H1 (cell line): Measurements from ENCODE around the gene SSPN. TPM values are rescaled to one million over a fixed set of nuclear protein-coding genes. Genes with fewer than 3 reads are reported as not detected.

Experiments
- CTCF ChIA-PET: fragments of 300-600 bp; sonication (Branson Sonifier 250); formaldehyde crosslinking; loops from one replicate; lab custom pipeline; 2021; ENCODE audit not compliant: partially characterized antibody; lab: Charles Lee
- POLR2A ChIA-PET: fragments of 300-600 bp; sonication (Branson Sonifier 250); formaldehyde crosslinking; loops from one replicate; lab custom pipeline; 2021; ENCODE audit warnings: inconsistent platforms; ENCODE audit not compliant: partially characterized antibody; lab: Charles Lee
- DNase-seq, 2 experiments: peaks; one replicate each; pipeline versions ENCODE4 v3.0.0 to v3.0.0-alpha.2; 2010 to 2022; ENCODE audit warnings: low spot score in 2 of 2, low read depth in 1 of 2, mixed read lengths in 1 of 2
- FAIRE-seq: peaks from 2 replicates; lab custom pipeline; 2011; peaks lifted over from hg19 to GRCh38; lab: Jason Lieb, UNC
- H2AFZ ChIP-seq: 2 replicates; pipeline ENCODE4 v1.8.1; 2012; ENCODE audit warnings: low read length, inconsistent platforms
- H2AK5ac ChIP-seq: 2 replicates; pipeline ENCODE4 v1.6.1; 2013; ENCODE audit warnings: low read depth, low read length
- H2BK120ac ChIP-seq: replicated peaks from 2 replicates; pipeline ENCODE3; 2013; ENCODE audit warnings: low read depth, low read length, inconsistent platforms
- H2BK12ac ChIP-seq: 2 replicates; pipeline ENCODE4 v1.6.1; 2013; ENCODE audit warnings: low read depth, low read length
- H2BK15ac ChIP-seq: 2 replicates; pipeline ENCODE4 v1.6.1; 2013; ENCODE audit warnings: low read length
- H2BK20ac ChIP-seq: 2 replicates; pipeline ENCODE4 v1.6.1; 2013; ENCODE audit warnings: low read length
- H2BK5ac ChIP-seq: 2 replicates; pipeline ENCODE4 v1.6.1; 2013; ENCODE audit warnings: low read depth, low read length
- H3K14ac ChIP-seq: 2 replicates; pipeline ENCODE4 v1.6.1; 2013; ENCODE audit warnings: inconsistent platforms; ENCODE audit not compliant: insufficient read length
- H3K18ac ChIP-seq: 2 replicates; pipeline ENCODE4 v1.6.1; 2013; ENCODE audit warnings: low read length; ENCODE audit errors: extremely low read depth
- H3K23ac ChIP-seq: 2 replicates; pipeline ENCODE4 v1.6.1; 2013; ENCODE audit warnings: inconsistent platforms; ENCODE audit not compliant: insufficient read length
- H3K23me2 ChIP-seq: 2 replicates; pipeline ENCODE4 v1.6.1; 2013; ENCODE audit warnings: low read depth, low read length
- H3K27ac ChIP-seq: 2 replicates; pipeline ENCODE4 v1.6.1; 2011; ENCODE audit warnings: low read depth, low read length, inconsistent platforms
- H3K27me3 ChIP-seq, 4 experiments: replicated peaks in 1 of 4; 1 replicate in 1 of 4; 2 replicates in 3 of 4; pipeline versions ENCODE4 v1.6.1 to v1.8.1; 2011 to 2013; ENCODE audit warnings: low read length in 3 of 4, mild to moderate bottlenecking in 3 of 4, inconsistent platforms in 2 of 4, mixed read lengths in 2 of 4, moderate library complexity in 1 of 4; ENCODE audit not compliant: control insufficient read depth in 3 of 4, insufficient read depth in 3 of 4; ENCODE audit errors: extremely low read depth in 1 of 4
- H3K36me3 ChIP-seq, 4 experiments: 2 replicates each; pipeline versions ENCODE4 v1.6.1 to v1.8.1; 2011 to 2013; ENCODE audit warnings: mild to moderate bottlenecking in 4 of 4, low read length in 3 of 4, moderate library complexity in 2 of 4, control low read depth in 1 of 4, inconsistent platforms in 1 of 4; ENCODE audit not compliant: insufficient read depth in 4 of 4, control insufficient read depth in 2 of 4
- H3K4ac ChIP-seq: replicated peaks from 2 replicates; pipeline ENCODE3; 2013; ENCODE audit warnings: low read length, low read depth, mixed read lengths, inconsistent platforms; ENCODE audit not compliant: insufficient read length
- H3K4me1 ChIP-seq, 4 experiments: replicated peaks in 1 of 4; 1 replicate in 1 of 4; 2 replicates in 3 of 4; pipeline versions ENCODE4 v1.6.1 to v1.8.1; 2011 to 2013; ENCODE audit warnings: low read length in 3 of 4, inconsistent platforms in 2 of 4, mixed read lengths in 1 of 4; ENCODE audit not compliant: insufficient read depth in 4 of 4, control insufficient read depth in 3 of 4
- H3K4me2 ChIP-seq, 2 experiments: 2 replicates each; pipeline versions ENCODE4 v1.6.1 to v1.8.1; 2011 to 2013; ENCODE audit warnings: low read depth in 2 of 2, low read length in 2 of 2, control low read depth in 1 of 2, inconsistent platforms in 1 of 2, mild to moderate bottlenecking in 1 of 2; ENCODE audit not compliant: insufficient read depth in 1 of 2
- H3K4me3 ChIP-seq, 4 experiments: fragments of 200-600, 300-600 bp in 1 of 4; sonication (generic), shearing (Covaris generic), sonication (Bioruptor Twin) in 1 of 4; 2 replicates each; pipeline versions ENCODE4 v1.5.1 to v1.8.1; 2011 to 2016; ENCODE audit warnings: low read length in 4 of 4, low read depth in 3 of 4, control low read depth in 2 of 4, inconsistent platforms in 2 of 4, mild to moderate bottlenecking in 2 of 4, mixed read lengths in 1 of 4, moderate library complexity in 1 of 4; ENCODE audit not compliant: insufficient read depth in 2 of 4; ENCODE audit errors: extremely low read depth in 1 of 4
- H3K56ac ChIP-seq: replicated peaks from 2 replicates; pipeline ENCODE3; 2013; ENCODE audit warnings: low read depth, mild to moderate bottlenecking, mixed read lengths, low read length, inconsistent platforms; ENCODE audit not compliant: insufficient read length
- H3K79me1 ChIP-seq: 2 replicates; pipeline ENCODE4 v1.6.1; 2013; ENCODE audit warnings: low read depth, low read length, control low read depth
- H3K79me2 ChIP-seq, 2 experiments: 2 replicates each; pipeline versions ENCODE4 v1.6.1 to v1.8.1; 2012 to 2013; ENCODE audit warnings: low read length in 2 of 2, mild to moderate bottlenecking in 2 of 2, inconsistent platforms in 1 of 2; ENCODE audit not compliant: insufficient read depth in 2 of 2, control insufficient read depth in 1 of 2
- H3K9ac ChIP-seq, 4 experiments: replicated peaks in 1 of 4; 1 replicate in 1 of 4; 2 replicates in 3 of 4; pipeline versions ENCODE4 v1.6.1 to v1.8.1; 2011 to 2013; ENCODE audit warnings: low read depth in 3 of 4, low read length in 3 of 4, control low read depth in 2 of 4, mild to moderate bottlenecking in 2 of 4, moderate library complexity in 2 of 4, inconsistent platforms in 1 of 4; ENCODE audit errors: extremely low read depth in 1 of 4
- H3K9me3 ChIP-seq, 2 experiments: 2 replicates each; pipeline versions ENCODE4 v1.6.1 to v1.8.1; 2012 to 2013; ENCODE audit warnings: mild to moderate bottlenecking in 2 of 2, moderate library complexity in 2 of 2, control low read depth in 1 of 2, inconsistent platforms in 1 of 2, low read depth in 1 of 2, low read length in 1 of 2, mixed read lengths in 1 of 2; ENCODE audit not compliant: insufficient read depth in 2 of 2
- H4K20me1 ChIP-seq, 2 experiments: replicated peaks in 1 of 2; 2 replicates each; pipeline versions ENCODE3 to v1.8.1; 2011 to 2013; ENCODE audit warnings: inconsistent platforms in 2 of 2, low read length in 2 of 2, mild to moderate bottlenecking in 1 of 2; ENCODE audit not compliant: insufficient read depth in 2 of 2, control insufficient read depth in 1 of 2
- H4K5ac ChIP-seq: 2 replicates; pipeline ENCODE4 v1.6.1; 2013; ENCODE audit warnings: low read length, low read depth, mixed read lengths, inconsistent platforms; ENCODE audit not compliant: insufficient read length
- H4K8ac ChIP-seq: 2 replicates; pipeline ENCODE4 v1.8.0; 2013; ENCODE audit warnings: mild to moderate bottlenecking, moderate library complexity, low read length, inconsistent platforms; ENCODE audit not compliant: insufficient read depth; ENCODE audit errors: extremely low read depth
- H4K91ac ChIP-seq: replicated peaks from 2 replicates; pipeline ENCODE3; 2013; ENCODE audit warnings: low read length, mixed read lengths, inconsistent platforms; ENCODE audit not compliant: insufficient read length
- CTCF ChIP-seq, 3 experiments: IDR thresholded peaks; 1 replicate in 2 of 3; 2 replicates in 1 of 3; pipeline versions ENCODE4 v1.5.1 to v1.6.1; 2011; ENCODE audit warnings: low read length in 3 of 3, mild to moderate bottlenecking in 3 of 3, inconsistent platforms in 2 of 3, low read depth in 1 of 3, moderate library complexity in 1 of 3; ENCODE audit not compliant: insufficient read depth in 1 of 3; ENCODE audit errors: control extremely low read depth in 1 of 3
- GTF2F1 ChIP-seq: IDR thresholded peaks from 2 replicates; pipeline ENCODE4 v1.6.1; 2012; ENCODE audit warnings: low read depth, low read length, improper control_type of control experiment, borderline replicate concordance
- KDM1A ChIP-seq: fragments of 200-600, 300-600 bp; sonication (generic); IDR thresholded peaks from 2 replicates; pipeline ENCODE4 v1.7.1; 2016; ENCODE audit warnings: mild to moderate bottlenecking, low read length, borderline replicate concordance
- POLR2A ChIP-seq, 2 experiments: IDR thresholded peaks; 1 replicate in 1 of 2; 2 replicates in 1 of 2; pipeline ENCODE4 v1.6.1; 2011; ENCODE audit warnings: low read depth in 2 of 2, low read length in 2 of 2, mild to moderate bottlenecking in 2 of 2; ENCODE audit errors: control extremely low read depth in 1 of 2
- POU5F1 ChIP-seq: IDR thresholded peaks from 2 replicates; pipeline ENCODE4 v1.6.1; 2011; ENCODE audit warnings: low read depth, mild to moderate bottlenecking, low read length, moderate library complexity
- RXRA ChIP-seq: IDR thresholded peaks from 2 replicates; pipeline ENCODE4 v1.6.1; 2011; ENCODE audit warnings: low read depth, mild to moderate bottlenecking, low read length, moderate library complexity; ENCODE audit not compliant: insufficient read depth
- SIRT6 ChIP-seq: IDR thresholded peaks from one replicate; pipeline ENCODE4 v1.7.1; 2012; ENCODE audit warnings: low read length, inconsistent platforms
- TAF7 ChIP-seq: optimal IDR thresholded peaks from 2 replicates; pipeline ENCODE3; 2011; ENCODE audit warnings: low read depth, mild to moderate bottlenecking, inconsistent platforms, low read length, moderate library complexity, borderline replicate concordance
- WGBS, 2 experiments: shearing (Covaris generic) in 1 of 2; methylation state at CpG; one replicate each; pipeline versions ENCODE4 v1.1.6 to v1.1.7; 2013 to 2015; ENCODE audit warnings: low lambda C conversion rate in 2 of 2, mixed read lengths in 2 of 2, inconsistent platforms in 1 of 2, low coverage in 1 of 2, missing lambda C conversion rate in 1 of 2; ENCODE audit not compliant: insufficient replicate concordance in 2 of 2, insufficient coverage in 1 of 2, insufficient read length in 1 of 2; ENCODE audit errors: extremely low coverage in 1 of 2, missing lambda C conversion rate in 1 of 2; 5-methylcytosine and 5-hydroxymethylcytosine counted together
- polyA plus RNA-seq, 7 experiments: library from polyadenylated mRNA; depleted of rRNA in 3 of 7; stranded (reverse) in 5 of 7; unstranded in 2 of 7; fragments of >200 nt in 5 of 7; fragments of 200-250 nt in 2 of 7; gene quantifications; 1 replicate in 5 of 7; 2 replicates in 1 of 7; 4 replicates in 1 of 7; pipeline versions ENCODE4 v1.2.1 to v1.2.3, GENCODE V29; 2011 to 2013; ENCODE audit warnings: missing spikeins in 2 of 7, mixed read lengths in 2 of 7
- total RNA-seq: library from RNA; stranded (reverse); fragmentation: NEBNext Ultra II Directional; extraction: Animal tissue kit (Norgen Biotek cat#: 25700); gene quantifications from 2 replicates; pipeline ENCODE4 v1.2.1, GENCODE V29; 2021
- TF ChIP-seq, protein P1 (sequence below): IDR thresholded peaks from 2 replicates; pipeline ENCODE4 v1.6.1; 2012; ENCODE audit warnings: low read length, inconsistent platforms

The SSPN gene
- total and polyA plus RNA-seq, 2 of the 8 experiments (the other 6 are each of a cell fraction or from before 2014, with no cell fraction given): 0.86 to 1.8 TPM

DNA sequence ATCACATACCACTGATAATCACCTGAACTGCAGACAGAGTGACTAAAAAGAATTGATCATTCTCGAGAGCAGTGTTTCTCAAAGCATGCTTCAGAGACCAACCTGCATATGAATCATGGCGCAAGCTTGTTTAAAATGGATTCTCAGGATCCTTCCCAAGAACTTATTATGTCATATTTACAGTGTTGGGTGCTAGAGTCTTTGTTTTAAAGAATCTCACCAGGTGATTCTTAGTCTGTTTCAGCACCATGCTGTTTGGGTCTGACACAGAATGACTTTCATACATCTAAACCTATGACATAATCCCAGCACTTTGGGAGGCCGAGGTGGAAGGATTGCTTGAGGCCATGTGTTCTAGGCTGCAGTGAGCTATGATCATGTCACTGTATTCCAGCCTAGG lies 31.3 kb upstream of the SSPN start:
- no peak overlapping the region for H2BK12ac ChIP-seq
- no peaks in the 10 kb centered on the region for H3K4me1 ChIP-seq
- FAIRE-seq (no peak), DNase-seq (no peak)
- no peak overlapping the region for H3K4ac ChIP-seq
- H3K18ac ChIP-seq: no peak overlapping the region
- H3K56ac ChIP-seq: no peak overlapping the region
- no peak overlapping the region for H4K8ac ChIP-seq
- H3K27ac ChIP-seq: no peak overlapping the region
- H3K9ac ChIP-seq: no peak overlapping the region
- no peaks in the 10 kb centered on the region for H3K79me2 ChIP-seq
- H3K79me1 ChIP-seq: no peaks in the 10 kb centered on the region
- H2BK20ac ChIP-seq: no peak overlapping the region
- H4K20me1 ChIP-seq: no peaks in the 10 kb centered on the region
- H3K9me3 ChIP-seq: no peaks in the 10 kb centered on the region
- H2BK5ac ChIP-seq: no peak overlapping the region
- no peak overlapping the region for H3K14ac ChIP-seq
- TF ChIP-seq TAF7 (no peak), POU5F1 (no peak), GTF2F1 (no peak), KDM1A (no peak), POLR2A (IDR thresholded peaks at IDR 0.05; ENCODE audit: control extremely low read depth in 1 of 2, low read depth in 2 of 2, low read length in 2 of 2) (no peak), RXRA (no peak), SIRT6 (no peak), CTCF (IDR thresholded peaks at IDR 0.05; ENCODE audit: control extremely low read depth in 1 of 3, insufficient read depth in 1 of 3, low read depth in 1 of 3, low read length in 3 of 3) (no peak)
- TF ChIP-seq, protein P1, sequence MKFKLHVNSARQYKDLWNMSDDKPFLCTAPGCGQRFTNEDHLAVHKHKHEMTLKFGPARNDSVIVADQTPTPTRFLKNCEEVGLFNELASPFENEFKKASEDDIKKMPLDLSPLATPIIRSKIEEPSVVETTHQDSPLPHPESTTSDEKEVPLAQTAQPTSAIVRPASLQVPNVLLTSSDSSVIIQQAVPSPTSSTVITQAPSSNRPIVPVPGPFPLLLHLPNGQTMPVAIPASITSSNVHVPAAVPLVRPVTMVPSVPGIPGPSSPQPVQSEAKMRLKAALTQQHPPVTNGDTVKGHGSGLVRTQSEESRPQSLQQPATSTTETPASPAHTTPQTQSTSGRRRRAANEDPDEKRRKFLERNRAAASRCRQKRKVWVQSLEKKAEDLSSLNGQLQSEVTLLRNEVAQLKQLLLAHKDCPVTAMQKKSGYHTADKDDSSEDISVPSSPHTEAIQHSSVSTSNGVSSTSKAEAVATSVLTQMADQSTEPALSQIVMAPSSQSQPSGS: no peak
- TF ChIP-seq, all 59 proteins: peak for 0
- Histone ChIP-seq H3K4me2 (no peak overlapping the region), H3K23ac (no peak overlapping the region), H3K4me3 (no peak overlapping the region), H3K23me2 (no peaks in the 10 kb centered on the region; the same call in 1 of the 2 replicates), H2AK5ac (no peak overlapping the region), H3K27me3 (no peaks in the 10 kb centered on the region), H4K5ac (no peak overlapping the region), H3K36me3 (no peaks in the 10 kb centered on the region), H2BK15ac (no peak overlapping the region), H2AFZ (no peak overlapping the region), H2BK120ac (no peak overlapping the region), H4K91ac (no peak overlapping the region)
- 58% methylated on average over 3 of the region's 3 CpGs; no CpG with 5 or more reads in 1 of the 2 experiments for WGBS, 2 experiments
- ChIA-PET POLR2A (no interaction called here), CTCF (no interaction called here)
